HFFc6 (cell line): ENCODE results near the gene PSAP. TPM values are rescaled to one million over a fixed set of nuclear protein-coding genes. Genes with fewer than 3 reads are reported as not detected.
A peak's percentile ranks its signal among the peaks of the same experiment; 100 is the strongest.

ENCODE experiments used
- DNase-seq: peaks from one replicate; pipeline ENCODE4 v3.0.0-alpha.2; 2018
- H3K27ac Mint-ChIP-seq: 2 replicates; pipeline ENCODE4 v1.8.0; 2020; ENCODE audit warnings: mild to moderate bottlenecking, mixed read lengths
- H3K27me3 Mint-ChIP-seq: 2 replicates; pipeline ENCODE4 v1.8.0; 2021; ENCODE audit warnings: mild to moderate bottlenecking, moderate library complexity, mixed read lengths; ENCODE audit not compliant: insufficient read depth
- H3K36me3 Mint-ChIP-seq: 2 replicates; pipeline ENCODE4 v1.8.0; 2021; ENCODE audit warnings: low read depth, mixed read lengths
- H3K4me1 Mint-ChIP-seq: 2 replicates; pipeline ENCODE4 v1.8.0; 2020; ENCODE audit warnings: low read depth, mixed read lengths
- H3K4me3 Mint-ChIP-seq: 2 replicates; pipeline ENCODE4 v1.8.0; 2020; ENCODE audit warnings: mild to moderate bottlenecking, moderate library complexity, mixed read lengths
- H3K9me3 Mint-ChIP-seq: 2 replicates; pipeline ENCODE4 v1.8.0; 2020; ENCODE audit warnings: mild to moderate bottlenecking, mixed read lengths
- CTCF ChIP-seq: fragments of 200-600 bp; sonication (generic); IDR thresholded peaks from 2 replicates; pipeline ENCODE4 v1.5.0; 2021; ENCODE audit warnings: antibody characterized with exemption, mild to moderate bottlenecking
- total RNA-seq, 6 experiments: library from RNA; stranded (reverse); fragmentation: NEBNext Ultra II Directional; extraction: Animal tissue kit (Norgen Biotek cat#: 25700); gene quantifications; 2 replicates in 1 of 6; 3 replicates in 5 of 6; pipeline ENCODE4 v1.2.3, GENCODE V29; 2021

The PSAP gene
- total RNA-seq, 6 experiments from 2014 or later: 375 to 549 (median 404) TPM

DNA sequence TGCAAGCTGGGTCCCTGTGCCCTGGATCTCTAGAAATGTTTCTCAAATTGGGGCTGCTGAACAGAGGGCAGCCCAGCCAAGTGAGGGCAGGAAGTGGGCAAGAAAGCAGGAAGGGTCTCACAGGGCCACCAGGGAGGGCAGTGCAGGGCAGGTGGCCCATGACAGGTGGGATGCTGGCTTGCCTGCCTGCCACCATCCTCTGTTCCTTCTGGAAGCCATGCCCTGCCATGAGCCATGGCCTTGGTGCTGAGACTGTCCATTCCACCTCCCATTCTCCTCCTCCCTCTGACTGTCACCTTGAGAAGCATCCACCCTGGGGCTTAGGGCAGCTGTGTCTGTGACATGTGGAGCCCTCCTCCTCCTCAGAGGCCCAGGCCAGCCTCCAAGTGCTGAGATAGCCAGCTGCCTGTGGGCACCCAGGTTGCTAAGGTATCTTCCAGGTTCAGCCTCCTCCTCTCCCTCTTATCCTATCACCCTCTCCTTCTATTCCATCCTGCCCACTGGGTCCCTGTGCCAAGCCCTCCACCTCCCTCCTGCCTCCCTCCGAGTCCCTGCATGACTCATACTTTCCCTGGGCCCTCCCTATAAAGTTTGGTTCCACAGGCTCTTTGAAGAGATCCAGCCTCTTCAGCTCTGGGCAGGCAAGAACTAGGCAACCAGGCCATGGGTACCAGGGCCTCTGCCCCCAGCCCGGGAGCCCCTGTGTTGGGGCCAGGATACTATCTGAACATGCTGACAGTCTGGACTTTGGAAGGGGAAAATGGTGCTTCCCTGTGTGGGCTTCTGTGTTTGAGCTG is 79.0 kb downstream of the PSAP start:
- Mint-ChIP-seq H3K9me3 (no peaks in the 10 kb centered on the region), H3K4me1 (peaks cover 72% of the 10 kb centered on the region), H3K4me3 (peak overlapping the region; percentile 85), H3K27me3 (peaks cover 7% of the 10 kb centered on the region), H3K36me3 (no peaks in the 10 kb centered on the region), H3K27ac (peak overlapping the region; percentile 58)
- no peak for TF ChIP-seq CTCF
- peak; percentile 67 for DNase-seq

DNA sequence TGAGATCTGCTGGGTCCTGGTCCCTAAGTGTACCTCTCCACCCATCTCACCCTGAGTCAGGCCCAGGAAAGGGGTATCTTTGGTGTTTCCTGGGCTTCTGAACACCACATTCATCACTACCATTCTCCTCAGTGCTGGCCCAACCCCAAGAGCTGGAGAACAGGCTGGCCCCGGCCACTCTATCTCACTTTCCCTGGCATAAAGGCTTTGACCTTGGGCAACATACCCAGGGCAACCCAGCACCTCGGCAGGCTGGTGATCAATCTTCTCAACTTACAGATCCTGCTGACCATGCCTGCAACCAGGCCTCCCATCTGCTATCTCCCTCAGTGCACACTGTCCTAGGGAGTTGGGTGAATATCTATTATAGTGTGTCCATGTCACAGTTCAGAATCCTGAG is 79.8 kb downstream of the PSAP start:
- H3K9me3 Mint-ChIP-seq: no peaks in the 10 kb centered on the region
- no peak for DNase-seq
- H3K27me3 Mint-ChIP-seq: peaks cover 11% of the 10 kb centered on the region
- no peak overlapping the region; the same call in 1 of the 2 replicates for H3K4me3 Mint-ChIP-seq
- TF ChIP-seq CTCF: no peak
- peaks cover 80% of the 10 kb centered on the region for H3K4me1 Mint-ChIP-seq
- no peak overlapping the region for H3K27ac Mint-ChIP-seq
- H3K36me3 Mint-ChIP-seq: no peaks in the 10 kb centered on the region

- H3K27ac Mint-ChIP-seq: peak overlapping the region; percentile 38; the same call in 1 of the 2 replicates
- H3K4me3 Mint-ChIP-seq: no peak overlapping the region; the same call in 1 of the 2 replicates
- no peaks in the 10 kb centered on the region for H3K36me3 Mint-ChIP-seq
- H3K27me3 Mint-ChIP-seq: peaks cover 8% of the 10 kb centered on the region
- no peak for DNase-seq
- peaks cover 84% of the 10 kb centered on the region for H3K4me1 Mint-ChIP-seq
- no peaks in the 10 kb centered on the region for H3K9me3 Mint-ChIP-seq
- TF ChIP-seq CTCF: no peak
These were observed 80.3 kb downstream of the PSAP start for GRCh38 chr10:71770789-71771188.

- no peaks in the 10 kb centered on the region for H3K36me3 Mint-ChIP-seq
- peaks cover 8% of the 10 kb centered on the region for H3K27me3 Mint-ChIP-seq
- DNase-seq: no peak
- H3K9me3 Mint-ChIP-seq: no peaks in the 10 kb centered on the region
- H3K27ac Mint-ChIP-seq: peak overlapping the region; percentile 99
- H3K4me1 Mint-ChIP-seq: peaks cover 90% of the 10 kb centered on the region
- H3K4me3 Mint-ChIP-seq: peak overlapping the region; percentile 74; the same call in 1 of the 2 replicates
- TF ChIP-seq CTCF: no peak
These were observed 80.8 kb downstream of the PSAP start for GRCh38 chr10:71770255-71770654.

DNA sequence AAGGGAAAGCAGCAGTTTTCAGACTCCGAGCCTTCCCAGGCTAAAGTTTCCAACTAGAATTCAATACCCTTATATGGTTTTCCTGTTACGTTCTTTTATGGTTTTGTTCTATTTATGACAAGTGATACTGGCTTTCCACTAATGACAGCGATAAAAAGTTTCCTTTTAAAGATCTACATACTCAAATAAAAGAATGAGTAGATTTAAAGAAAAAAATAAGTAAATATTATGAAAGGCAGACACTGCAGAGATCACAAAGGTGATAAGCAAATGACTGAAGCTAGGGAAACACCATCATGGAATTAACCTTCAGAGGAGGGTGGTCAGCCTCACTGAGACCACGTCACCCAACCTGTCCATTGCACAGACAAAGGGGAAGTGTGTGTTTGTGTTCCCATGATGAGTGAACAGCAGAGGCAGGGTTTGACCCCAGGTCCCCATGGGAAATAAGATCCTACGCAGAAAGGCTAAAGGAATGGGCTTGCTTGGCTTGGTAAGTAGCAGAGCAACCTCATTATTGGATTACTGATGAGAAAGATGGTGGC is 81.7 kb downstream of the PSAP start:
- H3K4me3 Mint-ChIP-seq: peak overlapping the region; percentile 74
- peaks cover 8% of the 10 kb centered on the region for H3K27me3 Mint-ChIP-seq
- H3K4me1 Mint-ChIP-seq: peaks cover 94% of the 10 kb centered on the region
- peak overlapping the region; percentile 99 for H3K27ac Mint-ChIP-seq
- H3K36me3 Mint-ChIP-seq: no peaks in the 10 kb centered on the region
- TF ChIP-seq CTCF: no peak
- peak; percentile 18 for DNase-seq
- no peaks in the 10 kb centered on the region for H3K9me3 Mint-ChIP-seq
